H1 (cell line): ENCODE data around the gene APELA.

ENCODE experiments used
- CTCF ChIP-seq, 3 experiments: IDR thresholded peaks; 1 replicate in 2 of 3; 2 replicates in 1 of 3; pipeline versions ENCODE4 v1.5.1 to v1.6.1; 2011; ENCODE audit warnings: low read length in 3 of 3, mild to moderate bottlenecking in 3 of 3, inconsistent platforms in 2 of 3, low read depth in 1 of 3, moderate library complexity in 1 of 3; ENCODE audit not compliant: insufficient read depth in 1 of 3; ENCODE audit errors: control extremely low read depth in 1 of 3
- MAX ChIP-seq: IDR thresholded peaks from 2 replicates; pipeline ENCODE4 v1.6.1; 2012; ENCODE audit warnings: inconsistent platforms
- NRF1 ChIP-seq: IDR thresholded peaks from 2 replicates; pipeline ENCODE4 v1.6.1; 2011; ENCODE audit warnings: mild to moderate bottlenecking, low read depth, low read length, improper control_type of control experiment
- POLR2A ChIP-seq, 2 experiments: IDR thresholded peaks; 1 replicate in 1 of 2; 2 replicates in 1 of 2; pipeline ENCODE4 v1.6.1; 2011; ENCODE audit warnings: low read depth in 2 of 2, low read length in 2 of 2, mild to moderate bottlenecking in 2 of 2; ENCODE audit errors: control extremely low read depth in 1 of 2

- TF ChIP-seq POLR2A (IDR thresholded peaks at IDR 0.05; ENCODE audit: control extremely low read depth in 1 of 2, low read depth in 2 of 2, low read length in 2 of 2), result no peak
- no peak for TF ChIP-seq CTCF (IDR thresholded peaks at IDR 0.05; ENCODE audit: control extremely low read depth in 1 of 3, insufficient read depth in 1 of 3, low read depth in 1 of 3, low read length in 3 of 3)
- TF ChIP-seq NRF1, result no peak
- TF ChIP-seq MAX, result no peak
Measured at GRCh38 chr4:164847016-164847415, 30.0 kb upstream of the APELA start.
